HTR-8/SVneo (cell line): ENCODE results near the gene EIF2B5.

Experiments
- DNase-seq: peaks from one replicate; pipeline ENCODE4 v3.0.0; 2011; ENCODE audit warnings: low spot score, mixed read lengths; ENCODE audit not compliant: insufficient read length
- FAIRE-seq: peaks from 2 replicates; lab custom pipeline; 2011; peaks lifted over from hg19 to GRCh38; lab: Jason Lieb, UNC

EIF2B5 gene

GRCh38 chr3:184188080-184188479 lies 52.9 kb downstream of the EIF2B5 start:
- DNase-seq: no peak
- FAIRE-seq: no peak

GRCh38 chr3:184189421-184189820 lies 54.3 kb downstream of the EIF2B5 start:
- FAIRE-seq: no peak
- DNase-seq: no peak

- DNase-seq: no peak
These were observed 57.7 kb downstream of the EIF2B5 start for GRCh38 chr3:184192889-184193288.

DNA sequence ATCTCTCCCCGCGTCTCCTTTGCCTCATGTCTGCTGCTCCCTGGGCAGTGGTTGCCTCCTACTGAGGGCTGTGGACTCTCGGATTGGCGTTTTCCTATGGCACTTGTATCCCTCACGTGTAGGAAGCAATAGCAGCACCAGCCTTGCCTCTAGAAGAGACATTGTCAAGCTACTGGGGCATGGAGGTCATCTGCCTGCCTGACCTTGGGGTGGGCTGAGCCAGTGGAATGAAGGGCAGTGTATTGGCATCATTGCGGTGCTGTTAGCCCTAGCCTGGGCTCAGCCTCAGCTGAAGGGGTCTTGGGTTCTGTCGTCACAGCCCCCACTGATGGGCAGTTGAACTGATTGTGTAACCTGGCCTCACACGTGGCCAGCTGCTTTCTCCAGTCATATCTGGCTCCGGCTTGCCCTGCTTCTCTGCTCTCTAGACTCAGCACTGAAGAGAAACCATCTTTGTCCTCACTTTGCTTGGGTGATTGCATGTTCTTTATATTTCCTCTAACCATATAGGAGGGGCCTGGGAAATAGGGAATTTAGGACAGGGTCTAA lies 58.9 kb downstream of the EIF2B5 start:
- DNase-seq: no peak

More at GRCh38 chr3:184192889-184193288, 57.7 kb downstream of the EIF2B5 start:
- no peak for FAIRE-seq

More for the DNA sequence above, 58.9 kb downstream of the EIF2B5 start:
- FAIRE-seq: no peak
